OCI-LY1 (cell line): ENCODE results near the gene PARD3B.

Experiments used
- H2AFZ ChIP-seq: fragments of 200-600 bp; sonication (generic), shearing (Covaris generic); 2 replicates; pipeline ENCODE4 v1.6.0; 2014; ENCODE audit warnings: antibody characterized with exemption, mild to moderate bottlenecking, low read length
- H3F3A ChIP-seq: fragments of 200-600 bp; sonication (generic), shearing (Covaris generic); 2 replicates; pipeline ENCODE4 v1.6.0; 2014; ENCODE audit warnings: mild to moderate bottlenecking, antibody characterized with exemption, low read length, moderate library complexity; ENCODE audit not compliant: insufficient read depth
- H3K27ac ChIP-seq: fragments of 200-600 bp; sonication (generic); 2 replicates; pipeline ENCODE4 v1.5.1; 2014; ENCODE audit warnings: low read length, mixed run types, mild to moderate bottlenecking, low read depth; ENCODE audit not compliant: poor library complexity, severe bottlenecking
- H3K27me3 ChIP-seq: fragments of 200-600 bp; sonication (generic); 2 replicates; pipeline ENCODE4 v1.6.0; 2014; ENCODE audit warnings: antibody characterized with exemption, mild to moderate bottlenecking, low read length, moderate library complexity; ENCODE audit not compliant: insufficient read depth
- H3K36me3 ChIP-seq: fragments of 200-600 bp; sonication (generic); 2 replicates; pipeline ENCODE4 v1.6.1; 2014; ENCODE audit warnings: mild to moderate bottlenecking, antibody characterized with exemption, low read length, moderate library complexity, mixed read lengths; ENCODE audit not compliant: insufficient read depth
- H3K4me1 ChIP-seq: fragments of 200-600 bp; sonication (generic); 2 replicates; pipeline ENCODE4 v1.5.1; 2014; ENCODE audit warnings: mild to moderate bottlenecking, low read length, moderate library complexity; ENCODE audit not compliant: insufficient read depth, severe bottlenecking
- H3K4me2 ChIP-seq: fragments of 200-600 bp; sonication (generic), shearing (Covaris generic); 2 replicates; pipeline ENCODE4 v1.6.1; 2014; ENCODE audit warnings: low read length
- H3K4me3 ChIP-seq: fragments of 200-600 bp; sonication (generic); 2 replicates; pipeline ENCODE4 v1.5.1; 2014; ENCODE audit warnings: low read length, low read depth, mild to moderate bottlenecking, mixed read lengths; ENCODE audit not compliant: poor library complexity, severe bottlenecking
- H3K79me2 ChIP-seq: fragments of 200-600 bp; shearing (Covaris generic); 2 replicates; pipeline ENCODE4 v1.6.1; 2016; ENCODE audit warnings: mixed run types, low read length, mixed read lengths; ENCODE audit not compliant: insufficient read depth
- H3K9ac ChIP-seq: fragments of 200-600 bp; sonication (generic), shearing (Covaris generic); 2 replicates; pipeline ENCODE4 v1.6.1; 2014; ENCODE audit warnings: mild to moderate bottlenecking, low read length, mixed read lengths
- H3K9me2 ChIP-seq: fragments of 200-600 bp; sonication (generic), shearing (Covaris generic); 2 replicates; pipeline ENCODE4 v1.6.1; 2014; ENCODE audit warnings: low read depth, mild to moderate bottlenecking, low read length, mixed read lengths
- H3K9me3 ChIP-seq: fragments of 200-600 bp; shearing (Covaris generic); 2 replicates; pipeline ENCODE4 v1.6.1; 2014; ENCODE audit warnings: low read length, mixed read lengths
- H4K20me1 ChIP-seq: fragments of 200-600 bp; sonication (generic), shearing (Covaris generic); 2 replicates; pipeline ENCODE4 v1.6.0; 2016; ENCODE audit warnings: mild to moderate bottlenecking, low read length; ENCODE audit not compliant: insufficient read depth
- CTCF ChIP-seq: fragments of 200-600 bp; sonication (generic), shearing (Covaris generic); IDR thresholded peaks from 2 replicates; pipeline ENCODE4 v1.5.1; 2017; ENCODE audit warnings: mild to moderate bottlenecking, antibody characterized with exemption, low read length, moderate library complexity, mixed read lengths
- EZH2 ChIP-seq: fragments of 200-600 bp; sonication (generic), shearing (Covaris generic); IDR thresholded peaks from 2 replicates; pipeline ENCODE4 v1.8.0; 2017; ENCODE audit warnings: borderline replicate concordance, mixed run types, mild to moderate bottlenecking, antibody characterized with exemption, low read length, moderate library complexity, mixed read lengths

Gene PARD3B

GRCh38 chr2:204586444-204587180 lies 41.3 kb downstream of the PARD3B start:
- Histone ChIP-seq H4K20me1 (no peaks in the 10 kb centered on the region), H3K4me2 (no peak overlapping the region), H3K4me3 (no peak overlapping the region), H3F3A (no peaks in the 10 kb centered on the region), H3K36me3 (no peaks in the 10 kb centered on the region), H3K9ac (no peak overlapping the region), H3K9me3 (no peaks in the 10 kb centered on the region), H3K4me1 (no peaks in the 10 kb centered on the region), H3K79me2 (no peaks in the 10 kb centered on the region), H3K27me3 (no peaks in the 10 kb centered on the region), H2AFZ (no peak overlapping the region), H3K27ac (no peak overlapping the region), H3K9me2 (no peaks in the 10 kb centered on the region)
- no peak for TF ChIP-seq CTCF

DNA sequence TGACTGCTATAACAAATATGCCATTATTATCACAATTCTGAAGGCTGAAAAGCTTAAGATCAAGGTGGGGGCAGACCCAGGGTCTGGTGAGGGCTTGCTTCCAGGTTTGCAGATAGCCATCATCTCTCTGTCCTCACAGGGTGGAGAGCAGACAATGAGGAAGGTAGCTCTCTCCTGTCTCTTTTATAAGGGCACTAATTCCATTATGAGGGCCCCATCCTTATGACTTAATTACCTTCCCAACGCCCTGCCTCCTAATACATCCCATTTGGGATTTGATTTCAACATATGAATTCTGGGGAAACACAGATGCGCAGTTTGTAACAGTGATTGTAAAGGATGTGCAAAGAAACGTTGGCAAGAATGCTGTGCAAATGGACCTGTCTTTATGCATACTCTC lies 44.8 kb downstream of the PARD3B start:
- Histone ChIP-seq H3F3A (no peaks in the 10 kb centered on the region), H3K4me1 (no peaks in the 10 kb centered on the region), H3K27me3 (no peaks in the 10 kb centered on the region), H3K9me3 (no peaks in the 10 kb centered on the region), H3K9me2 (no peaks in the 10 kb centered on the region), H3K4me2 (no peak overlapping the region), H2AFZ (no peak overlapping the region), H3K79me2 (no peaks in the 10 kb centered on the region), H3K27ac (no peak overlapping the region), H3K4me3 (no peak overlapping the region), H4K20me1 (no peaks in the 10 kb centered on the region), H3K36me3 (no peaks in the 10 kb centered on the region), H3K9ac (no peak overlapping the region)
- TF ChIP-seq CTCF (no peak), EZH2 (no peak)

DNA sequence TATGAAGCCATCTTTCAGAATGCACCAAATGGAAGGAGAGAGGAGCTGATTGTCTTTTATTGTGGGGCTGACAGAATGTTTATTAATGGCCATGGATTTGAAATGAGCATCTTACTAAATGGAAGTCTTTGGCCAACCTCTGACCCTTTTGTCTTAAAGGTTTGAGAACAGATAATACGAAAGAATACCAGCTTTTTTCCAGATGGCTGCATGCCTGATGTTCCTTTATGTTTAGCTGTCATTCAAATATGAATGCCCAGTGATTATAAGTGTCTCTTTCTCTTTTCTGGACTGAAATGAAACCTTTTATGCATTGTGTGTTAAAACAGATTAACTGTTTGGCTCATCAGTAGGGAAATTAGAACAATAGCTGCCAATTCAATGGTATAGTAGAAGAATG lies 46.0 kb downstream of the PARD3B start:
- TF ChIP-seq EZH2 (no peak), CTCF (no peak)
- Histone ChIP-seq H3K4me3 (no peak overlapping the region), H3K9me2 (no peaks in the 10 kb centered on the region), H4K20me1 (no peaks in the 10 kb centered on the region), H3K9ac (no peak overlapping the region), H3F3A (no peaks in the 10 kb centered on the region), H3K36me3 (no peaks in the 10 kb centered on the region), H3K4me2 (no peak overlapping the region), H3K79me2 (no peaks in the 10 kb centered on the region), H2AFZ (no peak overlapping the region), H3K27me3 (no peaks in the 10 kb centered on the region), H3K4me1 (no peaks in the 10 kb centered on the region), H3K27ac (no peak overlapping the region), H3K9me3 (no peaks in the 10 kb centered on the region)
